Nephron progenitor cell (in vitro differentiated cells): ENCODE measurements around the gene PHACTR3.

Source experiments
- DNase-seq: peaks from one replicate; pipeline ENCODE4 v3.0.0; 2021
- H3K27ac Mint-ChIP-seq: 2 replicates; pipeline ENCODE4 v1.8.0; 2021; ENCODE audit warnings: mild to moderate bottlenecking, moderate library complexity, mixed read lengths
- H3K27me3 Mint-ChIP-seq: 2 replicates; pipeline ENCODE4 v1.8.0; 2021; ENCODE audit warnings: mild to moderate bottlenecking, low read depth, mixed read lengths; ENCODE audit not compliant: poor library complexity
- H3K36me3 Mint-ChIP-seq: 2 replicates; pipeline ENCODE4 v1.8.0; 2021; ENCODE audit warnings: low read depth, mixed read lengths
- H3K4me1 Mint-ChIP-seq: 2 replicates; pipeline ENCODE4 v1.8.0; 2021; ENCODE audit warnings: mixed read lengths
- H3K4me3 Mint-ChIP-seq: 2 replicates; pipeline ENCODE4 v1.8.0; 2021; ENCODE audit warnings: mild to moderate bottlenecking, moderate library complexity, mixed read lengths
- H3K9me3 Mint-ChIP-seq: 2 replicates; pipeline ENCODE4 v1.8.0; 2021; ENCODE audit warnings: mild to moderate bottlenecking, moderate library complexity, mixed read lengths
- TF ChIP-seq, protein P1 (sequence below): fragments of 200-600 bp; sonication (generic); IDR thresholded peaks from 2 replicates; pipeline ENCODE4 v1.5.0; 2021; ENCODE audit warnings: antibody characterized with exemption

Gene PHACTR3

DNA sequence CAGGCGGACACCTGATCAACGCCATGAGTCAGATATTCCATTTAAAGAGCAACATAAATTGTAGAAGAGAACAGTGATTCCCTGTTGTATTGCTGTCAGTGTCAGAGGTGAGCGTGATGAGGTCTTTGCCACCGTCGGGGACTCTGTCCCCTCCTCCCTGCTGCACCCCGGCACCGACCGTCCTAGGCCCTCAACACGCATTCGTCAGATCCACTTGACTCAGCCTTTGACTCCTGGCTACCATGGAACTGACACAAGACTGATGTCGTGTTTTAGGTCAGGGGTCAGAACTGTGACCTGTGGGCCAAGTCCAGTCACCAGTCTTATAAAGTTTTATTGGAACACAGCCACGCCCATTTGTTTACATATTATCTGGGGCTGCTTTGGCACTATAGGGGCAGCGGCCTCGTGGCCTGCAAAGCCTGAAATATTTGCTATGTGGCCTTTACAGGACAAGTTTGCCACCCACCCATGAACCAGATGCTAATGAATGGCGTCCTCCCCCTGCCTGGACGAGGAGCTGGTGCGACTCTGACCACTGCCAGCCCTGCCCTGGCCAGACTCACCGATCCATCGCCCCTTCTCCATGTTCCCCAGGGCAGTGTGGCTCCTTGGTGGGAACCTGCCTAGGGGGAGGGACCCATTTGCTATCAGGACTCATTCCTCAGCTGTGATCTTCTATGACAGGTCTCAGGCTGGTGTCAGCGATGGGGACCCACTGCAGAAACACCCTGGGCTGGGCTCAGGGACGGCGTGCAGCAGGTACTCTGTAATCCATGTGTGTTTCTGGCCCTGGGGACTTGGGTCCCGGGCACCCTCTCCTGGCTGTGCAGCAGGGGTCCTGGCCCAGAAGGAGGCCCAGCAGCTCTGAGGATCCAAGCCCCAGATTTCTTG lies 37.5 kb upstream of the PHACTR3 start:
- Mint-ChIP-seq H3K36me3 (no peaks in the 10 kb centered on the region), H3K27ac (no peak overlapping the region), H3K4me3 (no peak overlapping the region), H3K27me3 (peaks cover 31% of the 10 kb centered on the region), H3K9me3 (peaks cover 11% of the 10 kb centered on the region), H3K4me1 (no peaks in the 10 kb centered on the region)
- no peak for DNase-seq
- TF ChIP-seq, protein P1, sequence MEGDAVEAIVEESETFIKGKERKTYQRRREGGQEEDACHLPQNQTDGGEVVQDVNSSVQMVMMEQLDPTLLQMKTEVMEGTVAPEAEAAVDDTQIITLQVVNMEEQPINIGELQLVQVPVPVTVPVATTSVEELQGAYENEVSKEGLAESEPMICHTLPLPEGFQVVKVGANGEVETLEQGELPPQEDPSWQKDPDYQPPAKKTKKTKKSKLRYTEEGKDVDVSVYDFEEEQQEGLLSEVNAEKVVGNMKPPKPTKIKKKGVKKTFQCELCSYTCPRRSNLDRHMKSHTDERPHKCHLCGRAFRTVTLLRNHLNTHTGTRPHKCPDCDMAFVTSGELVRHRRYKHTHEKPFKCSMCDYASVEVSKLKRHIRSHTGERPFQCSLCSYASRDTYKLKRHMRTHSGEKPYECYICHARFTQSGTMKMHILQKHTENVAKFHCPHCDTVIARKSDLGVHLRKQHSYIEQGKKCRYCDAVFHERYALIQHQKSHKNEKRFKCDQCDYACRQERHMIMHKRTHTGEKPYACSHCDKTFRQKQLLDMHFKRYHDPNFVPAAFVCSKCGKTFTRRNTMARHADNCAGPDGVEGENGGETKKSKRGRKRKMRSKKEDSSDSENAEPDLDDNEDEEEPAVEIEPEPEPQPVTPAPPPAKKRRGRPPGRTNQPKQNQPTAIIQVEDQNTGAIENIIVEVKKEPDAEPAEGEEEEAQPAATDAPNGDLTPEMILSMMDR, result no peak

DNA sequence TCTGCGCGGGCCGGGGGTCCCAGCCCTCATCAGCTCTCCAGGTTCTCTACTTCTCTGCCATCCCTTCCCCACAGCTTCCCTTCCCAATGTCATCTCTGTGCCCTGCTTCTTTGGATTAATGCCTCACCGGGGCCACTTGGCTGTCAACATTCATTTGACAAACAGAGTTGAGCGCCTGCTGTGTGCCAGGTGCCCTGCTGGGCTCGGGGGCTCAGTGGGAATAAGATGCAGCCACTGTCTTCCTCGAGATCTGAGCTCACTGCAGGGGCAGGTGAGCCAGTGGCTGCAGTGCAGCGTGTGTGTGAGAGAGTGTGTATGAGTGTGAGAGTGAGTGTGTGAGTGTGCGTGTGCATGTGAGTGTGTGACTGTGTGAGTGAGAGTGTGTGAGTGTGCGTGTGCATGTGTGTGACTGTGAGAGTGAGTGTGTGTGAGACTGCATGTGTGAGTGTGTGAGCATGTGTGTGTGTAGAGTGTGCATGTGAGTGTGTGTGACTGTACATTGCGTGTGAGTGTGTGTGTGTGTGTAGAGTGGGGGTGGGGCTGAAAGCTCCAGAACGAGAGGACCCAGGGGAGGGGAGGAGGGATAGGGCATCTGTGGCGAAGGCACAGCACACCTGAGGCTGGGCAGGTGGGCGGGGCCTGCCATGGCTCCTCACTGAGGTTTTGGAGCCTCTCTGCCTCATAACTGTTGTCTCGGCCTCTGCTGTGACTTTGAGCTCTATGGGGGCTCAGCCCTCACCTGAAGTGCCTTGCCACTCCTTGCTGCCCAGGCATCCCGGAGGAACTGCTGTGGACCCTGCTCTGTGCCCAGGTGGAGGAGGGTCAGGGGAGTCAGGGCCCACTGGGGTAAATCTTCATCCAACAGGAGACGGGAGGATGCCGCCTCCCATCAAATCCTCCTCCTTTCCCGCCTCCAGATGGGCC lies 36.5 kb upstream of the PHACTR3 start:
- TF ChIP-seq, protein P1, result no peak
- Mint-ChIP-seq H3K9me3 (peaks cover 8% of the 10 kb centered on the region), H3K36me3 (no peaks in the 10 kb centered on the region), H3K27ac (no peak overlapping the region), H3K4me1 (no peaks in the 10 kb centered on the region), H3K27me3 (peaks cover 36% of the 10 kb centered on the region), H3K4me3 (no peak overlapping the region)
- DNase-seq, result no peak

DNA sequence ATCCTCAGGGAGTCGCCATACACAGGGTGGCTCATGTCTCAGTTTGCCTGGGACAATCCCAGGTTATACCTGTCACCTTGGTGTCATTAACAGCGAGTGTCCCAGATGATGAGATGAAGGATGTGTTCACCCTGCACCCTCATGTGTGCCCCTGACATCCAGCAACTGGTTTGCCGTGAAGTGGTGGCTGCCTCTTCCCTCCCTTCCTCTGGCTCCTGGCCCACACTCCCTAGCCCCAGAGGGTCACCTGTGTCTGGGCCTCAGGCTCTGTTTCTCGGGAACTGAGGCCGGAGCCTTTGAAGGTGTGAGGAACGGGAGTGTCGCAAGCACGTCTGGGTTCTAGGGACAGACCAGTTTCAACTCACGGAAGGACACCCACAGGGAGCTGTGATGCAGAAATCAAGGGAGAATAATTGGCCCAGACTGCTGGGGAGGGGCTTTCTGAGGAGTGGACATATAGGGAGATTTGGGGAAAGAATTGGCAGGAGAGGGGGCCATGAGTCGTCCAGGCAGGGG lies 35.8 kb upstream of the PHACTR3 start:
- TF ChIP-seq, protein P1, result no peak
- Mint-ChIP-seq H3K27ac (no peak overlapping the region), H3K4me1 (no peaks in the 10 kb centered on the region), H3K36me3 (no peaks in the 10 kb centered on the region), H3K4me3 (no peak overlapping the region), H3K9me3 (peaks cover 6% of the 10 kb centered on the region), H3K27me3 (peaks cover 40% of the 10 kb centered on the region)
- no peak for DNase-seq

DNA sequence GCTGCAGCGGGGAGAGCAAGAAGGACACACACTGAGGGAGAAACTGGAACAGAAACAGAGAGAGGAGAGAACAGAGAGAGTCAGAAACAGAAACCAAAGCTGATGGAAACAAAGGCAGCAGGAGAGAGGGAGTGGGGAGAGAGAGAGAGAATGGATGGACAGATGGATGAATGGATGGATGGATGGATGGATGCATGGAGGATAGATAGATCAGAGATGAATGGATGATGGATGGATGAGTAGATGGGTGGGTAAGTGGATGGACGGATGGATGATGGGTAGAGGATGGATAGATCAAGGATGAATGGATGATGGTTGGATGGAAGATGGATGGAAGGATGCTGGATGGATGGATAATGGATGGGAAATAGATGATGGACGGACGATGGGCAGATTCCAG lies 35.0 kb upstream of the PHACTR3 start:
- no peak for DNase-seq
- H3K4me3 Mint-ChIP-seq, result no peak overlapping the region
- TF ChIP-seq, protein P1, result no peak
- no peak overlapping the region for H3K27ac Mint-ChIP-seq
- no peaks in the 10 kb centered on the region for H3K4me1 Mint-ChIP-seq
- H3K9me3 Mint-ChIP-seq, result peaks cover 6% of the 10 kb centered on the region
- no peaks in the 10 kb centered on the region for H3K36me3 Mint-ChIP-seq
- peaks cover 46% of the 10 kb centered on the region for H3K27me3 Mint-ChIP-seq

DNA sequence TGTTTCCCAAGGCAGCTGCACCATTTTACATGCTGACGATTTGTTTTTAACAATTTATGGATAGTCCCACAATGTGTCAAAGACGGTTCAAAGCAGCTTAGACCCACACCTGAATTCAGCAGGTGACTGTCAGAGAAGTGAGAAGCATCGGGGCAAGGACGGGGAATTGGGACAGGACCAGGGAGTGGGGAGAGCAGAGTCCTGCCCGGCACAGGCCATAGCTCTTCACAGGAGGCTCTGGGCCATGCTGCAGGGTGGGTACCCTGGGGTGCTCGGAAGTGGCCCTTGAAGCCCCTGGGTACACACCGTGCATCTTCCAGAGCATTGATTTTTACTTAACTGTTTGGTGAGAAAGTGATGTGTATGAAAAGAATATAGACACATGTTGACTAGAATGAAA lies 33.2 kb upstream of the PHACTR3 start:
- Mint-ChIP-seq H3K4me3 (no peak overlapping the region), H3K27ac (no peak overlapping the region), H3K27me3 (peaks cover 65% of the 10 kb centered on the region), H3K4me1 (no peaks in the 10 kb centered on the region), H3K9me3 (peaks cover 10% of the 10 kb centered on the region), H3K36me3 (no peaks in the 10 kb centered on the region)
- TF ChIP-seq, protein P1, result no peak
- no peak for DNase-seq
